Measurements from ENCODE around the gene SH3D19. TPM values are rescaled to one million over a fixed set of nuclear protein-coding genes. Genes with fewer than 3 reads are reported as not detected.

The SH3D19 gene
- total RNA-seq, 1 donor from 2014 or later: 86.6 TPM

GRCh38 chr4:151166636-151167035 lies 158.8 kb downstream of the SH3D19 start:
- Histone ChIP-seq H3K36me3 (peaks cover 20% of the 10 kb centered on the region), H3K4me3 (no peak overlapping the region), H3K4me1 (peaks cover 28% of the 10 kb centered on the region), H3K27ac (no peak overlapping the region), H3K9me3 (no peaks in the 10 kb centered on the region), H3K27me3 (ENCODE audit: low read depth) (no peaks in the 10 kb centered on the region)
- intact Hi-C loops (cut with DNase I): no loop called here
- DNase-seq: no peak
- no peak for TF ChIP-seq CTCF (IDR thresholded peaks at IDR 0.05)
- no peak for ATAC-seq

GRCh38 chr4:151165205-151166000 lies 160.0 kb downstream of the SH3D19 start:
- no peak overlapping the region for H3K4me3 ChIP-seq
- H3K27me3 ChIP-seq (ENCODE audit: low read depth): no peaks in the 10 kb centered on the region
- H3K27ac ChIP-seq: peak overlapping the region; percentile 37
- DNase-seq (no peak), ATAC-seq (no peak)
- intact Hi-C loops (cut with DNase I): no loop called here
- no peak for TF ChIP-seq CTCF (IDR thresholded peaks at IDR 0.05)
- H3K36me3 ChIP-seq: peaks cover 20% of the 10 kb centered on the region
- H3K9me3 ChIP-seq: no peaks in the 10 kb centered on the region
- H3K4me1 ChIP-seq: peaks cover 28% of the 10 kb centered on the region

- ATAC-seq: no peak
- Histone ChIP-seq H3K9me3 (no peaks in the 10 kb centered on the region), H3K36me3 (peaks cover 24% of the 10 kb centered on the region)
These were observed 161.6 kb downstream of the SH3D19 start for GRCh38 chr4:151163855-151164254.

GRCh38 chr4:151158979-151159378 lies 166.4 kb downstream of the SH3D19 start:
- Histone ChIP-seq H3K36me3 (peaks cover 34% of the 10 kb centered on the region), H3K27ac (no peak overlapping the region), H3K9me3 (no peaks in the 10 kb centered on the region), H3K4me3 (no peak overlapping the region), H3K27me3 (ENCODE audit: low read depth) (no peaks in the 10 kb centered on the region), H3K4me1 (no peaks in the 10 kb centered on the region)
- no peak for ATAC-seq
- DNase-seq: no peak
- TF ChIP-seq CTCF (IDR thresholded peaks at IDR 0.05): no peak
- intact Hi-C loops (cut with DNase I): no loop called here

More at GRCh38 chr4:151163855-151164254, 161.6 kb downstream of the SH3D19 start:
- Histone ChIP-seq H3K4me3 (no peak overlapping the region), H3K27me3 (ENCODE audit: low read depth) (no peaks in the 10 kb centered on the region), H3K4me1 (peaks cover 22% of the 10 kb centered on the region), H3K27ac (no peak overlapping the region)
- intact Hi-C loops (cut with DNase I): no loop called here
- no peak for DNase-seq
- TF ChIP-seq CTCF (IDR thresholded peaks at IDR 0.05): no peak

GRCh38 chr4:151157543-151157942 lies 167.9 kb downstream of the SH3D19 start:
- peaks cover 28% of the 10 kb centered on the region for H3K36me3 ChIP-seq
- ATAC-seq (no peak), DNase-seq (no peak)
- intact Hi-C loops (cut with DNase I): no loop called here
- no peak overlapping the region for H3K4me3 ChIP-seq
- H3K27ac ChIP-seq: no peak overlapping the region
- peaks cover 9% of the 10 kb centered on the region for H3K4me1 ChIP-seq
- H3K9me3 ChIP-seq: no peaks in the 10 kb centered on the region
- no peaks in the 10 kb centered on the region for H3K27me3 ChIP-seq (ENCODE audit: low read depth)
- TF ChIP-seq CTCF (IDR thresholded peaks at IDR 0.05): no peak
